Stomach (tissue), 4 donors: ENCODE results near the gene ARSD.

Source experiments
- POLR2A ChIP-seq, 4 donors: fragments of 450-650 bp; IDR thresholded peaks; one replicate each; pipeline ENCODE4 v1.6.1; 2016; ENCODE audit warnings: antibody characterized with exemption in 4 of 4, control low read depth in 2 of 4, mild to moderate bottlenecking in 1 of 4, moderate library complexity in 1 of 4
- POLR2AphosphoS5 ChIP-seq, 3 donors: sonication (generic); formaldehyde crosslinking; IDR thresholded peaks; one replicate each; pipeline ENCODE4 v1.6.1; 2016; ENCODE audit warnings: antibody characterized with exemption in 3 of 3
- TF ChIP-seq, protein P1 (sequence below), 7 experiments: fragments of 450-650 bp in 4 of 7; fragments of 200-600 bp in 3 of 7; sonication (generic) in 3 of 7; IDR thresholded peaks; one replicate each; pipeline ENCODE4 v1.5.1; 2016 to 2019; ENCODE audit warnings: antibody characterized with exemption in 7 of 7, control low read depth in 2 of 7, mild to moderate bottlenecking in 1 of 7

DNA sequence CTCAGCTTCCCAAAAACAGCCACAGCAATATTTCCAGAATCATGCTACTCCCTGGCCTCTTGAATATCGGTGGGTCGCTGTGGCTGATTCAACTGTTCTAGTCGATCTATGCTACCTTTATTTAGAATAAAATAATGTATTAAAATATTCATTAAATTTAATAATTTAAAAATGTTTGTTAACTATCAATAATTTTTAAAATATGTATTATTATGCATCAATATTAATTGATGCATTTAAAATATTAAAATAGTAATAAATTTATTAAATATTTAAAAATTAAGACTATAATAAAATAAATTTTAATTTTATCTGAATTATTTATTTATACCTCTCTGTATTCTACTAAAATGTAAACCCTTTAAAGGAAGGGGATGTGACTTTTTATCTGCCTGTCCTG lies 19.0 kb downstream of the ARSD start:
- TF ChIP-seq POLR2A (IDR thresholded peaks at IDR 0.05), result no peak
- no peak for TF ChIP-seq POLR2AphosphoS5 (IDR thresholded peaks at IDR 0.05)
- TF ChIP-seq, protein P1, sequence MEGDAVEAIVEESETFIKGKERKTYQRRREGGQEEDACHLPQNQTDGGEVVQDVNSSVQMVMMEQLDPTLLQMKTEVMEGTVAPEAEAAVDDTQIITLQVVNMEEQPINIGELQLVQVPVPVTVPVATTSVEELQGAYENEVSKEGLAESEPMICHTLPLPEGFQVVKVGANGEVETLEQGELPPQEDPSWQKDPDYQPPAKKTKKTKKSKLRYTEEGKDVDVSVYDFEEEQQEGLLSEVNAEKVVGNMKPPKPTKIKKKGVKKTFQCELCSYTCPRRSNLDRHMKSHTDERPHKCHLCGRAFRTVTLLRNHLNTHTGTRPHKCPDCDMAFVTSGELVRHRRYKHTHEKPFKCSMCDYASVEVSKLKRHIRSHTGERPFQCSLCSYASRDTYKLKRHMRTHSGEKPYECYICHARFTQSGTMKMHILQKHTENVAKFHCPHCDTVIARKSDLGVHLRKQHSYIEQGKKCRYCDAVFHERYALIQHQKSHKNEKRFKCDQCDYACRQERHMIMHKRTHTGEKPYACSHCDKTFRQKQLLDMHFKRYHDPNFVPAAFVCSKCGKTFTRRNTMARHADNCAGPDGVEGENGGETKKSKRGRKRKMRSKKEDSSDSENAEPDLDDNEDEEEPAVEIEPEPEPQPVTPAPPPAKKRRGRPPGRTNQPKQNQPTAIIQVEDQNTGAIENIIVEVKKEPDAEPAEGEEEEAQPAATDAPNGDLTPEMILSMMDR (IDR thresholded peaks at IDR 0.05), result no peak
